NCI-H82 treated with DMSO at 0.1 percent for 48 hours (cell line): Measurements from ENCODE around the gene SFRP4.

Experiments used
- DNase-seq: peaks from one replicate; lab custom pipeline; 2025; ENCODE audit not compliant: unreplicated experiment; lab: John Stamatoyannopoulos, UW

Gene SFRP4

GRCh38 chr7:37925620-37926019 lies 9.0 kb upstream of the SFRP4 start:
- DNase-seq: no peak

GRCh38 chr7:37924491-37925041 lies 7.9 kb upstream of the SFRP4 start:
- DNase-seq: no peak

GRCh38 chr7:37923996-37924395 lies 7.4 kb upstream of the SFRP4 start:
- no peak for DNase-seq

- DNase-seq: no peak
Observed at GRCh38 chr7:37921876-37922275, 5.3 kb upstream of the SFRP4 start.

GRCh38 chr7:37920849-37921805 lies 4.5 kb upstream of the SFRP4 start:
- DNase-seq: no peak

GRCh38 chr7:37920305-37920848 lies 3.8 kb upstream of the SFRP4 start, which contains the start of gene EPDR1:
Gene EPDR1, plus strand, starts transcription at chr7:37920640. Its CDS starts 300 bp downstream, at chr7:37920940.
- no peak for DNase-seq

GRCh38 chr7:37918526-37918925 lies 1.9 kb upstream of the SFRP4 start:
- DNase-seq: no peak

GRCh38 chr7:37916017-37916672 lies 472 bp downstream of the SFRP4 start:
- no peak for DNase-seq

- DNase-seq: no peak
Observed at GRCh38 chr7:37915438-37915837, 1.2 kb downstream of the SFRP4 start.

GRCh38 chr7:37912756-37913155 lies 3.9 kb downstream of the SFRP4 start:
- DNase-seq: no peak

GRCh38 chr7:37908221-37908788 lies 8.3 kb downstream of the SFRP4 start:
- no peak for DNase-seq

- DNase-seq: no peak
Observed at GRCh38 chr7:37901890-37902524, 14.6 kb downstream of the SFRP4 start.

GRCh38 chr7:37901236-37901827 lies 15.3 kb downstream of the SFRP4 start:
- DNase-seq: peak; percentile 54

GRCh38 chr7:37899712-37900247 lies 16.8 kb downstream of the SFRP4 start:
- DNase-seq: no peak

- DNase-seq: no peak
Observed at GRCh38 chr7:37894671-37895070, 21.9 kb downstream of the SFRP4 start.

GRCh38 chr7:37893359-37893758 lies 23.3 kb downstream of the SFRP4 start:
- no peak for DNase-seq

GRCh38 chr7:37882086-37882485 lies 34.5 kb downstream of the SFRP4 start:
- DNase-seq: no peak
